NCI-H2227 (cell line): ENCODE results near the gene NCAPD3.
A peak's percentile ranks its signal among the peaks of the same experiment; 100 is the strongest.

Experiments
- DNase-seq: peaks from one replicate; lab custom pipeline; 2025; ENCODE audit not compliant: unreplicated experiment; lab: John Stamatoyannopoulos, UW

NCAPD3 gene

DNA sequence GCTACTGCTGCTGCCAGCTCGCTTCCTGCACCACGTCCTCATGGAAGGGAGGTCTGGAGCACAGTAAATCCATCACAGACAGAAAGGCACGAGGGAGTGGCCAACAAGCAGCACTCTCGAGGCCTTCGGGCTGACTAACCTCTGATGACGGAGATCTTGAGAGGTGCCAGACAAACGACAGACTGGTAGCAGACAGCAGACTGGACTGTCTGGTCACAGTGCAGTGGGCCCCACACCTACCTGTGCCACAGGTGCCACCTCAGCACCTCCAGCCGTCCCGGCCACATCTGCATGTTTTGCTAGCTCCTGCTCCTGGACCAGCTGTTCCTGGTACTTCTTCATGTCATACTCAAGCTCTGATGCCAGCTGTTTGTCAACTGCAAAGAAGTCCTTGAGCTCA is 64.1 kb downstream of the NCAPD3 start:
- no peak for DNase-seq

DNA sequence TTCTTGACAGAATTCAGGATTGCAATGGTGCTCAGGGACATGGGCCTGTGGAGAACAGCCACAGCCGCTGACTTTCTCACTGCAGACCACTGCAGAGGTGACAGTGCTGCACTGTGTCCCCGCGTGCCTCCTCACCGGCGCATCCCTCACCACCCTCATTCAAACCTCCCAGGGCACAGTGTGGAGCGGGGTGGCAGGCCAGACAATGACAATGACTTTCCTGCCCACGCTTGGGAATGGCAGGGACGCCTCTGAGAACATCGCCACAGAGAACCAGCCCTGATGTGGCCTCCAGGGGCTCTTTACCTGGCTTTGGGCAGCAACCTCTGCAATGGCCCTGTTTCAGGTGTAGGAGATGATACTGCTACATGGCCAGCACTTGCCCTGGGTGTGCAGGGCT is 65.7 kb downstream of the NCAPD3 start:
- DNase-seq, result no peak

DNA sequence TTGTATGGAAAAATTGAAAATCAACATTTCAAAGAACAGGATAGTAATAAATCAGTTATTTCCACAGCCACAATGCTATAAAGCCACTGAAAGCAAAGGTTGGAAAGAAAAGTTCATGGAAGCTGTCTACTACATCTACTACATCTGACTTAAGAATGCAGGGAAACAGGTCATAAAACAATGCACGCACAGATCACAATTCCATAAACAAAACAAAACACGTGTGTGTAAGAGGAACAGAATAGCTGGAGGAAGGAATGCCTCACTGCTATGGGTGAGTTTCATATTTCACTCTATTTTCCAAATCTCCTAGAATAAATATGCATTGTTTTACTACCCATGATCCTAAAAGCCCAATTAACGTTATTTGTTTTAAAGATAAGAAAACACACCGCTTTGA is 66.3 kb downstream of the NCAPD3 start:
- no peak for DNase-seq

- no peak for DNase-seq
Measured at GRCh38 chr11:134155946-134156865, 67.6 kb downstream of the NCAPD3 start.

DNA sequence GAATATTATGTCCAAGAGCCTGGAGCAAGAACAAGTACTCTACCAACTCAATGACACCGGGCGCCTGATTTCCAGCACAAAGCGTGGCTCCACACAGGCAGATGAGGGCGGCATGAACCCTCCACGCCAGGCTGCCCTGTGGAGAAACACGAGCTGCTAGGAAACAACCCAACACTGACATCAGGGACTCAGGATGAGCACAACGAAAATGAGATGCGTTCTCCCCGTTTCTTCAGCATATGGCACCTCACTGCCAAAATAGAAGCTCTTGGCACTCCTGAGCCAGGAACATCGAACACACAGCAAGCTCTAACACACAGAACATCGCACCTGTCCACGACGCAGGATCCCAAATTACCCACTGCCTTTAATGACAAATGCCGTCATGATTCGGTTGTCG is 68.3 kb downstream of the NCAPD3 start:
- DNase-seq, result no peak

GRCh38 chr11:134154441-134154840 is 69.3 kb downstream of the NCAPD3 start:
- no peak for DNase-seq

DNA sequence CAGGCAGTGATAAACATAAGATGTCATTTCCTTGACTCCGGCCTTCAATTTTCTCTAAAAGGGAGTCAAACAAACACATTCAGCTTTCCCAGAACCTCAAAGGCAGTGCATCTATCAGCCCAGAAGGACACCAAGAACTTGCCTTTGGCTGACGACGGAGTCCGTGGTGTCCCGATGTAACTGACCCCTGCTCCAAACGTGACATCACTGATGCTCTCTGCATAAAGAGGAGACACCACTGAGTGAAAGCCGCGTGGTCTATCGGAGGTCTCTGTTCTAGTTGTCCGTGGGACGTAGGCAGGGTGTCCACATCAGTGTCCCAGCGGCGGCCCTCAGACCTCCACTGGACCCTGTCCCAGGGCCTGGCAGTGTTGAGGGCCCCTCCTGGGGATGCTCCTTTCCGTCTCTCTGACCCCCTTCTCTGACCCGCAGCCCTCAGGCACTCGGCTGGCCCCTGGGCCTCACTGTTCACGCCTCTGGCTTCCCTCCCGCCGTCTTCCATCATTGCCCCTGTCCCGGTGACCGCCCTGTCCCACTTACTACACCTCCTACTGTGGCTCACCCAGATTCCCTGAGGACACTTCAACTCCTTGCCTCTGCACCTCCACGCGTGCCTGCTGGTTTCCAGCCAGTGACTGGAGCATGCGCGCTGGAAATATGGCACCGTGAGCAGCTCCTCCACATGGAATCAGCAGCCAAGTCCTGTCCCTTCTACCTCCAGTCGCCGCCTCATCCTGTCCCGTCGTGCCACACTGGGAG is 70.4 kb downstream of the NCAPD3 start:
- DNase-seq, result no peak

DNA sequence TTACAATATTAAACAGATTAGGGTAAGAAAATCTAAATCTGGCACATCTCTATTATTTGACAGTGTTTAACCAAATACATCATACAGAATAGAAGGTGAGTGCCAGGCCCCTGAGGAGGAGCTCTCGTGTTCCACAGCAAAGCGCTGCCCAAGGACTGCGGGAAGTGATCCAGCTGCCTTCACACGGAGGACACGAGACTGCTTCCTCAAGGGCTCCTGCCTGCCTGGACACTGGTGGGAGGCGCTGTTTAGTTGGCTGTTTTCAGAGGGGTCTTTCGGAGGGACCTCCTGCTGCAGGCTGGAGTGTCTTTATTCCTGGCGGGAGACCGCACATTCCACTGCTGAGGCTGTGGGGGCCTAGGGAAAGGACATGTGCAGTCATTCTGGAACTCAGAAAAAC is 71.1 kb downstream of the NCAPD3 start:
- DNase-seq, result no peak

- DNase-seq, result no peak
Measured at GRCh38 chr11:134151083-134151747, 72.6 kb downstream of the NCAPD3 start.

- DNase-seq, result no peak
Measured at GRCh38 chr11:134150195-134150903, 73.4 kb downstream of the NCAPD3 start.

DNA sequence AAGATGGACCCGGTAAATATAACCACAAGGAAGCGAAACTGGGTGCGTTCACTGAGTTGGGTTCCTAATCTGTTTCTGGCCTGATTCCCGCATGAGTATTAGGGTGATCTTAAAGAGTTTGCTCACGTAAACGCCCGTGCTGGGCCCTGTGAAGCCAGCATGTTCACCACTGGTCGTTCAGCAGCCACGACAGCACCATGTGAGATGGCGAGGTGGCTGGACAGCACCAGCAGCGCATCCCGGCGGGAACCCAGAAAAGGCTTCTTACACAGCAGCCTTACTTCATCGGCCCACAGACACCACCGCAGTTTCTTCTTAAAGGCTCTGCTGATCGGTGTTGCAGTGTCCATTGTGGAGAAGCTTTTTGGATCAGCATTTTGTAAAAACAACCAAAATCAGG is 74.4 kb downstream of the NCAPD3 start:
- no peak for DNase-seq

- no peak for DNase-seq
Measured at GRCh38 chr11:134146598-134146997, 77.2 kb downstream of the NCAPD3 start.

DNA sequence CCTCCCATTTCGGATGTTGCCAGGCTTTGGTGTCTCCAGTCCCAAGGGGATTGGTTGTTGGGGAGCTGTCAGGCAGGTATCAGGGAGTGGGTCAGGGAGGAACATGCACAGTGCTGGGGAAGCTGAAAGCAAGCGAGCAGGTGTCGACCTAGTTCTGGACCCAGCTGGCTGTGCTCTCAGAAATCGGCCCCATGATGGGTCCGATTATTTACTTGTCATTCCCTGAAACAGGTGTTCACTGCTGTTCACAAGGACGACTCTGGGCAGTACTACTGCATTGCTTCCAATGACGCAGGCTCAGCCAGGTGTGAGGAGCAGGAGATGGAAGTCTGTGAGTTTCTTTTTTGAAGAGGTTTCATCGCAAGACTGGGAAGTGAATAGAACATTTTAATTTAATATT is 78.1 kb downstream of the NCAPD3 start:
- no peak for DNase-seq

DNA sequence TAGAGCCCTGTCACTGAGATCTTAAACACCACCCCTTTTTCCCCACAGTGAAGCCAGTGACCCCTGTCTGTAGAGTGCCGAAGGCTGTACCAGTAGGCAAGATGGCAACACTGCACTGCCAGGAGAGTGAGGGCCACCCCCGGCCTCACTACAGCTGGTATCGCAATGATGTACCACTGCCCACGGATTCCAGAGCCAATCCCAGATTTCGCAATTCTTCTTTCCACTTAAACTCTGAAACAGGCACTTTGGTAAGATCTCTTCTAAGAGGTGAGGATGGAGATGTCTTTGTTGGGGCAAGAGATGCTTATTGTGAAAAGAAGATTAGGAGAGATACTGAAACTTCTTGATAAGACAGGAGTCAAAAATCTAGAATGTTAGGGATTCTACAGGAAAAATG is 79.0 kb downstream of the NCAPD3 start:
- no peak for DNase-seq

DNA sequence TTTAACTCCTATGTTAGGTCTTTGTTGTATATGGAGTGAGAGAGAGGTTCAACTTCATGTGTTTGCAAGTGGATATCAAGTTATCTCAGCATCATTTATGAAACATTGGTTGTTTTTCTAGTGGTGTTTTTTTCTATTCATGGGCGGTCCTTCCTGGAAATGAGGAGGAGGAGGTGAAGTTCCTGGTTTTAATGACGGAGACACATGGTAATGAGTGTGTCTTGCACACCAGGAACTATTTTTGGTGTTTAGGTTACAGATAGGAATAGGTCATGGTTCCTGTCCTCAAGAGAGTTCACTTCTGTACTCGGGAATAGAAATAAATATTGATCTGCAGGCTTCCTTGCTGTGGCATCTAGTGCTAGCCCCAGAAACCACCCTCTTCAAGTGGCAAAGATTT is 80.0 kb downstream of the NCAPD3 start:
- no peak for DNase-seq

DNA sequence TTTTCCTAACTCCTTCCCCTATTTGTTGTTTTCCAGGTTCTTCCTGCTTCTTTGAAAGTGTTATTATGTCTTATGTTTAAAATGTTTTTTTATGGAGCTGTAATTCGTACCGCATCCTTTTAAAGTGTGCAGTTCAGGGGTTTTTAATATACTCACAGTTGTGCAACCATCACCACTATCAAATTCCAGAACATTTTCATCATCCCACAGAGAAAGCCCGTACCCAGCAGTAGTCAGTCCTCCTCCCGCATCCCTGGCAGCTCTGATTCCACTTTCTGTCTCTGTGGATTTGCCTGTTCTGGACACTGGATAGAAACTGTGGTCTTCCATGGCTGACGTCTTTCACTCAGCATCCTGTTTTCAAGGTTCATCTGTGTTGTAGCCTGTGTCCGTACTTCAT is 81.2 kb downstream of the NCAPD3 start:
- no peak for DNase-seq

- DNase-seq, result no peak
Measured at GRCh38 chr11:134140961-134141490, 82.7 kb downstream of the NCAPD3 start.

DNA sequence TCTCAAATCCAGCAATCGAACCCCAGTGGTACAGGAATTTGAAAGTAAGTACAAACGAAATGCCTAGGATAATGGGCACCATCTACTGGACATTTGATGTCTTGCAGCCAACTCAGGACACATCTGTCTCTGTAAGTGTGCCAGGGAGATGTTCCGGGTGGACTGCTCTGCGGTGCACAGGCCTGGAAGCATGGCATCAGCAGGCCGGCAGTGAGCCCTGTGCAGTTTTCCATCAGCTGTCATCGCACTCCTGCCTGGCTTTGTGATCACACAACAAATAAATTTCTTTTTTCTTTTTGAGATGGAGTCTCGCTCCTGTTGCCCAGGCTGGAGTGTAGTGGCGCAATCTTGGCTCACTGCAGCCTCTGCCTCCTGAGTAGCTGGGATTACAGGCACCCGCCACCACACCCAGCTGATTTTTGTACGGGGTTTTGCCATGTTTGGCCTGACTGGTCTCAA is 83.9 kb downstream of the NCAPD3 start:
- DNase-seq, result peak; percentile 76

- DNase-seq, result no peak
Measured at GRCh38 chr11:134139303-134139872, 84.4 kb downstream of the NCAPD3 start.

GRCh38 chr11:134138376-134138775 is 85.4 kb downstream of the NCAPD3 start:
- no peak for DNase-seq
